ENCODE data around the gene ZFY. TPM values are rescaled to one million over a fixed set of nuclear protein-coding genes. Genes with fewer than 3 reads are reported as not detected.

Gene ZFY
- total and polyA plus RNA-seq, 12 donors = 0.32 to 29.8 (median 13.1) TPM; not detected in 6

- Histone ChIP-seq H3K27ac (no peak overlapping the region), H3K36me3 (replicated peaks in 1 of 2) (no peaks in the 10 kb centered on the region), H3K9me3 (replicated peaks in 1 of 3) (no peaks in the 10 kb centered on the region), H3K4me1 (replicated peaks in 1 of 2) (no peaks in the 10 kb centered on the region), H3K27me3 (no peaks in the 10 kb centered on the region), H3K4me3 (no peak overlapping the region)
- peak in 1 of 7 donors; percentile 23 for DNase-seq
- TF ChIP-seq, protein P1, sequence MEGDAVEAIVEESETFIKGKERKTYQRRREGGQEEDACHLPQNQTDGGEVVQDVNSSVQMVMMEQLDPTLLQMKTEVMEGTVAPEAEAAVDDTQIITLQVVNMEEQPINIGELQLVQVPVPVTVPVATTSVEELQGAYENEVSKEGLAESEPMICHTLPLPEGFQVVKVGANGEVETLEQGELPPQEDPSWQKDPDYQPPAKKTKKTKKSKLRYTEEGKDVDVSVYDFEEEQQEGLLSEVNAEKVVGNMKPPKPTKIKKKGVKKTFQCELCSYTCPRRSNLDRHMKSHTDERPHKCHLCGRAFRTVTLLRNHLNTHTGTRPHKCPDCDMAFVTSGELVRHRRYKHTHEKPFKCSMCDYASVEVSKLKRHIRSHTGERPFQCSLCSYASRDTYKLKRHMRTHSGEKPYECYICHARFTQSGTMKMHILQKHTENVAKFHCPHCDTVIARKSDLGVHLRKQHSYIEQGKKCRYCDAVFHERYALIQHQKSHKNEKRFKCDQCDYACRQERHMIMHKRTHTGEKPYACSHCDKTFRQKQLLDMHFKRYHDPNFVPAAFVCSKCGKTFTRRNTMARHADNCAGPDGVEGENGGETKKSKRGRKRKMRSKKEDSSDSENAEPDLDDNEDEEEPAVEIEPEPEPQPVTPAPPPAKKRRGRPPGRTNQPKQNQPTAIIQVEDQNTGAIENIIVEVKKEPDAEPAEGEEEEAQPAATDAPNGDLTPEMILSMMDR (IDR thresholded peaks at IDR 0.05) = no peak
- no peak for TF ChIP-seq POLR2A (IDR thresholded peaks at IDR 0.05)
- intact Hi-C loops (cut with DNase I) = no loop called here
These were observed 34.4 kb downstream of the ZFY start for GRCh38 chrY:2969561-2969960.

- intact Hi-C loops (cut with DNase I) = no loop called here
- no peaks in the 10 kb centered on the region for H3K4me1 ChIP-seq (replicated peaks in 1 of 2)
These were observed 37.5 kb downstream of the ZFY start for GRCh38 chrY:2972708-2973107.

GRCh38 chrY:2973110-2973751 lies 38.0 kb downstream of the ZFY start:
- intact Hi-C loops (cut with DNase I) = no loop called here
- no peaks in the 10 kb centered on the region for H3K36me3 ChIP-seq (replicated peaks in 1 of 2)
- H3K4me1 ChIP-seq (replicated peaks in 1 of 2) = no peaks in the 10 kb centered on the region
- no peaks in the 10 kb centered on the region for H3K27me3 ChIP-seq
- peak in 2 of 7 donors; percentile 54 to 58 for DNase-seq
- 58 to 60% methylated on average over 5 of the region's 5 CpGs; no CpG with 5 or more reads in 2 of the 4 donors for WGBS, 4 donors
- TF ChIP-seq, protein P1 (IDR thresholded peaks at IDR 0.05) = no peak
- TF ChIP-seq POLR2A (IDR thresholded peaks at IDR 0.05) = no peak
- H3K4me3 ChIP-seq = no peak overlapping the region
- H3K27ac ChIP-seq = no peak overlapping the region
- no peaks in the 10 kb centered on the region for H3K9me3 ChIP-seq (replicated peaks in 1 of 3)

More at GRCh38 chrY:2972708-2973107, 37.5 kb downstream of the ZFY start:
- Histone ChIP-seq H3K27ac (no peak overlapping the region), H3K4me3 (no peak overlapping the region), H3K27me3 (no peaks in the 10 kb centered on the region), H3K36me3 (replicated peaks in 1 of 2) (no peaks in the 10 kb centered on the region), H3K9me3 (replicated peaks in 1 of 3) (no peaks in the 10 kb centered on the region)
- 38 to 41% methylated on average over 1 of the region's 1 CpG; no CpG with 5 or more reads in 2 of the 4 donors for WGBS, 4 donors
- DNase-seq = no peak
- TF ChIP-seq POLR2A (IDR thresholded peaks at IDR 0.05) = no peak
- TF ChIP-seq, protein P1 (IDR thresholded peaks at IDR 0.05) = no peak

DNA sequence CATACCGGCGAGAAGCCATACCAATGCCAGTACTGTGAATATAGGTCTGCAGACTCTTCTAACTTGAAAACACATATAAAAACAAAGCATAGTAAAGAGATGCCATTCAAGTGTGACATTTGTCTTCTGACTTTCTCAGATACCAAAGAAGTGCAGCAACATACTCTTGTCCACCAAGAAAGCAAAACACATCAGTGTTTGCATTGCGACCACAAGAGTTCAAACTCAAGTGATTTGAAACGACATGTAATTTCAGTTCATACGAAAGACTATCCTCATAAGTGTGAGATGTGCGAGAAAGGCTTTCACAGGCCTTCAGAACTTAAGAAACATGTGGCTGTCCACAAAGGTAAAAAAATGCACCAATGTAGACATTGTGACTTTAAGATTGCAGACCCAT lies 44.1 kb downstream of the ZFY start:
- H3K4me3 ChIP-seq = no peak overlapping the region
- H3K4me1 ChIP-seq (replicated peaks in 1 of 2) = no peaks in the 10 kb centered on the region
- intact Hi-C loops (cut with DNase I) = no loop called here
- DNase-seq = no peak
- no peaks in the 10 kb centered on the region for H3K9me3 ChIP-seq (replicated peaks in 1 of 3)
- 97 to 98% methylated on average over 6 of the region's 6 CpGs; no CpG with 5 or more reads in 2 of the 4 donors for WGBS, 4 donors
- H3K27me3 ChIP-seq = no peaks in the 10 kb centered on the region
- H3K27ac ChIP-seq = no peak overlapping the region
- TF ChIP-seq, protein P1 (IDR thresholded peaks at IDR 0.05) = no peak
- no peak for TF ChIP-seq POLR2A (IDR thresholded peaks at IDR 0.05)
- no peaks in the 10 kb centered on the region for H3K36me3 ChIP-seq (replicated peaks in 1 of 2)
